Activated naive CD4-positive, alpha-beta T cell treated with Interleukin-2 at 50 U/mL for 16 hours (primary cell): ENCODE measurements around the gene FAM107A.

Source experiments
- DNase-seq: peaks from one replicate; pipeline ENCODE4 v3.0.0-alpha.2; 2020

FAM107A gene

GRCh38 chr3:58577269-58577821, at the start of gene FAM107A:
Gene FAM107A (minus strand): TSS chr3:58577391. CDS start chr3:58569860, 7,531 bp downstream.
- no peak for DNase-seq

GRCh38 chr3:58625196-58625824, 48.1 kb upstream of the FAM107A start:
- DNase-seq, result no peak

GRCh38 chr3:58624550-58624949, 47.4 kb upstream of the FAM107A start:
- no peak for DNase-seq

- no peak for DNase-seq
Observed at GRCh38 chr3:58623961-58624360, 46.8 kb upstream of the FAM107A start.

GRCh38 chr3:58623478-58623877, 46.3 kb upstream of the FAM107A start:
- no peak for DNase-seq

- no peak for DNase-seq
Observed at GRCh38 chr3:58622892-58623291, 45.7 kb upstream of the FAM107A start.

- no peak for DNase-seq
Observed at GRCh38 chr3:58622436-58622835, 45.2 kb upstream of the FAM107A start.

GRCh38 chr3:58621086-58621830, 44.1 kb upstream of the FAM107A start:
- DNase-seq, result no peak

GRCh38 chr3:58620421-58620820, 43.2 kb upstream of the FAM107A start:
- no peak for DNase-seq

GRCh38 chr3:58617338-58617761, 40.2 kb upstream of the FAM107A start:
- no peak for DNase-seq

GRCh38 chr3:58613236-58614132, 36.3 kb upstream of the FAM107A start:
- DNase-seq, result no peak

GRCh38 chr3:58612830-58613229, 35.6 kb upstream of the FAM107A start:
- no peak for DNase-seq

GRCh38 chr3:58609990-58610389, 32.8 kb upstream of the FAM107A start:
- DNase-seq, result no peak

- DNase-seq, result no peak
Observed at GRCh38 chr3:58608648-58609047, 31.5 kb upstream of the FAM107A start.

GRCh38 chr3:58607816-58608215, 30.6 kb upstream of the FAM107A start:
- DNase-seq, result no peak

- no peak for DNase-seq
Observed at GRCh38 chr3:58606693-58607092, 29.5 kb upstream of the FAM107A start.

- DNase-seq, result no peak
Observed at GRCh38 chr3:58604031-58604430, 26.8 kb upstream of the FAM107A start.

- DNase-seq, result no peak
Observed at GRCh38 chr3:58603606-58604005, 26.4 kb upstream of the FAM107A start.

GRCh38 chr3:58597770-58598310, 20.6 kb upstream of the FAM107A start:
- DNase-seq, result no peak

- no peak for DNase-seq
Observed at GRCh38 chr3:58596834-58597518, 19.8 kb upstream of the FAM107A start.

- DNase-seq, result no peak
Observed at GRCh38 chr3:58594117-58594516, 16.9 kb upstream of the FAM107A start.
